ENCODE measurements around the gene LGMN.
"Not testable (repeated sequence)": the region's sequence is repeated elsewhere in the genome, so short reads cannot be mapped to it uniquely, and the experiment has no call there.

LGMN gene

GRCh38 chr14:92759679-92760523, 11.5 kb upstream of the LGMN start:
- no peak for DNase-seq

- peak; percentile 57 for DNase-seq
These were observed 10.9 kb upstream of the LGMN start for GRCh38 chr14:92759300-92759678.

GRCh38 chr14:92756446-92756845, 8.0 kb upstream of the LGMN start:
- DNase-seq: no peak

- DNase-seq: peak; percentile 37
These were observed 7.1 kb upstream of the LGMN start for GRCh38 chr14:92755495-92755894.

- DNase-seq: no peak
These were observed 6.5 kb upstream of the LGMN start for GRCh38 chr14:92754966-92755365.

GRCh38 chr14:92753250-92753649, 4.8 kb upstream of the LGMN start:
- no peak for DNase-seq

- DNase-seq: no peak
These were observed 3.4 kb upstream of the LGMN start for GRCh38 chr14:92751819-92752218.

GRCh38 chr14:92750994-92751400, 2.6 kb upstream of the LGMN start:
- DNase-seq: no peak

- DNase-seq: not testable (repeated sequence)
These were observed 1.8 kb upstream of the LGMN start for GRCh38 chr14:92750222-92750728.

- no peak for DNase-seq
These were observed 647 bp downstream of the LGMN start for GRCh38 chr14:92747701-92748258.

GRCh38 chr14:92744198-92744597, 4.2 kb downstream of the LGMN start:
- DNase-seq: no peak

- DNase-seq: no peak
These were observed 8.0 kb downstream of the LGMN start for GRCh38 chr14:92740440-92740839.

GRCh38 chr14:92737619-92738188, 10.7 kb downstream of the LGMN start:
- no peak for DNase-seq

- DNase-seq: peak; percentile 39
These were observed 11.2 kb downstream of the LGMN start for GRCh38 chr14:92737206-92737605.

- no peak for DNase-seq
These were observed 13.1 kb downstream of the LGMN start for GRCh38 chr14:92735344-92735743.

GRCh38 chr14:92734618-92735017, 13.8 kb downstream of the LGMN start:
- DNase-seq: peak; percentile 34

- DNase-seq: peak; percentile 49
These were observed 15.4 kb downstream of the LGMN start for GRCh38 chr14:92733007-92733406.

- no peak for DNase-seq
These were observed 16.8 kb downstream of the LGMN start for GRCh38 chr14:92731622-92732115.

- DNase-seq: peak; percentile 15
These were observed 18.6 kb downstream of the LGMN start for GRCh38 chr14:92729634-92730358.

GRCh38 chr14:92728759-92729364, 19.6 kb downstream of the LGMN start:
- DNase-seq: peak; percentile 97

- DNase-seq: no peak
These were observed 21.5 kb downstream of the LGMN start for GRCh38 chr14:92726933-92727262.

GRCh38 chr14:92726135-92726932, 22.1 kb downstream of the LGMN start:
- peak; percentile 81 for DNase-seq

Measured in hematopoietic multipotent progenitor cell treated with erythropoietin and hydrocortisone succinate and interleukin-3 and kit ligand, for 8 days (in vitro differentiated cells).